ENCODE data around the gene TTLL5.
A peak's percentile ranks its signal among the peaks of the same experiment; 100 is the strongest.

The TTLL5 gene

GRCh38 chr14:75984674-75985073 is 323.6 kb downstream of the TTLL5 start:
- no peak for DNase-seq (ENCODE audit: low read depth in 3 of 3, low spot score in 1 of 3)

DNA sequence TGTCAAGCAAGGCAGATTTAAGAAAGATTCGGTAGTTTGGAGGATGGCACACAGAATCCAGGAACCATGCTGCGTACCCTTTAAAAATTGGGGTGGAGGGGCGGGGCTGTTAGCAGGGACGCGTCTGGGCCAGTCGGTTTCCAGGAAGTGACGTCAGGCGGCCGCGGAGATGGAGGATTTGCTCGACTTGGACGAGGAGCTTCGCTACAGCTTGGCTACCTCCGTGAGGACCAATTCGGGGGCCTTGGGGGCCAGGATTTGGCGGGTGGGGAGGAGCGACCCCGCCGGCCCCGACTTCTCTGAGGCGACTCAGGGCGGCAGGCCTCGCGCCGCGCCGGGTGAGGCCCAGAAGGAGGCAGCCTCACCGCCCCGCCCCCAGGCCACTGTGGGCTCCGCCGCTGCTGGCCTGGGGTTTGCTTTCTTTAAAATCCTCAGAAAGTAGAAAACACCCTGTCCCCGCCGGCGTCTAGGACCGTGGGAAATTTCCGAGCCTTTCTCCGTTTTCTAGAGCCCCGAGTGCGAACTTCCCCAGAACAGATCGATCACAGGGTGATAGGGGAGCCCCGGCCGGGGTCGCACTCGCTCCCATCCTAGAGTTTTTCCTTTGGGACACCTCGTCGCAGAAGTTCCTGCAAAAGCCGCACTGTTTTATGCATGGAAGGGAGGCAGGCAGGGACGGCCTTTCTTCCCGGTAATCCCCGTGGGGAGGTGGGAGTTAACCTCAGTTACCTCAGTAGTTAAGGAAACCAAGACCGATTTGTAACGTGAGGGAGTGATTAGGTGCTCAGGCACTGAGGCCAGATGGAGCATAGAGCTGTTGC is 324.8 kb downstream of the TTLL5 start, which contains the start of gene IFT43:
TSS of gene IFT43 (plus strand) at position 146 of the 821 bp plus-strand sequence. CDS start at position 170, 24 bp downstream.
- DNase-seq (ENCODE audit: low read depth in 3 of 3, low spot score in 1 of 3) = peak; percentile 68 to 81 (median 72)

GRCh38 chr14:75986439-75986765 is 325.4 kb downstream of the TTLL5 start:
- no peak for DNase-seq (ENCODE audit: low read depth in 3 of 3, low spot score in 1 of 3)

DNA sequence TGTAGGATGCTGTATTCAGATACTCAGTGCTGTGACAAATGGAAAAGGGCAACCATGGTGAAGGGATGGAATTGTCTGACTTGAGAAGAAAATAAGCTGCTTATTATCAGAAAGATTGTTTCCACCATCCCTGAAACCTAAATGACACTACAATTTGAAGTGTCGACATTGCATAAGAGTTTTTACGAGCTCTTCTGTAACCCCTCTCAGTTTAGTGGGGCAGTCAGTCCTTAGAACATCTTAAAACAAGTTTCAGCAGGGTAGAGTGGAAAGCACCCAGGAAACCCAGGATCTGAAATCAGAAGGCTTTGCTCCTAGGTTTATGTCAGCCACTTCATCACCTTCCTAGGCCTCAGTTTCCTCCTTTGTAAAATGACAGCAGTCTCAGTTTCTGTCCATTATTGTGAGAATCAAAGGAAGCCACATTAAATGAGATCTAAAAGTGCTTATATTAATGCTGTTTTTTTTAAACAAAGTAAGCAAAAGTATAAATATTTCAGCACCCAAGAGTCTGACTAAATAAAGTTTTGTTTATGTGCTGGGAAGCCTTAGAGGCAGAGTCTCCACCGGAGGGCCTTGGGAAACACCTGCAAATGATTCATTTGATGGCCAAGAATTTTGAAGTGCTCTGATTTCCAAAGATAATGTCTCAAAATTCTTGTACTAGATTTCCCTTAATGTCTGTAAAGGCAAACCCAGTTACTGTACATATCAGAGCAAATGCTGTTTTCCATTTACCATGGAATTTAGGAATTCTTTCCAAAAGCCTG is 326.3 kb downstream of the TTLL5 start:
- no peak for DNase-seq (ENCODE audit: low read depth in 3 of 3, low spot score in 1 of 3)

- DNase-seq (ENCODE audit: low read depth in 3 of 3, low spot score in 1 of 3) = no peak
Observed at GRCh38 chr14:75989134-75989533, 328.1 kb downstream of the TTLL5 start.

DNA sequence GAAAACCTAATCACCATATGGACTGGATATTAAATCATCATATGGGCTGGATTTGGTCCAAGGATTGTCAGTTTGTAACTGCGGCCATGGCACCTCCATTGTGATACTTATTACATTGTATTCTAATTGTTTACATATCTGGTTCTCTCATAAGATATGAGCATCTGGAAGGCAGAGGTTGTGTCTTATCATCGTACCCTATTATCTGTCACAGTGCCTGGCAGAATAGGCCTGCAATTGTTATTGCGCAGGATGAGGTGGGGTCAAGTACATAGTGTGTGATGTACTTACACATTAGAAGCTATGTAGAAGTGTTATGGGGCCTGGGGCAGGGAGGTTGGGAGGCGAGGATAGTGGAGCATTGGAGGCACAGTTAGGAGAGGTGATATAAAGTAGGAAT is 329.3 kb downstream of the TTLL5 start:
- no peak for DNase-seq (ENCODE audit: low read depth in 3 of 3, low spot score in 1 of 3)

DNA sequence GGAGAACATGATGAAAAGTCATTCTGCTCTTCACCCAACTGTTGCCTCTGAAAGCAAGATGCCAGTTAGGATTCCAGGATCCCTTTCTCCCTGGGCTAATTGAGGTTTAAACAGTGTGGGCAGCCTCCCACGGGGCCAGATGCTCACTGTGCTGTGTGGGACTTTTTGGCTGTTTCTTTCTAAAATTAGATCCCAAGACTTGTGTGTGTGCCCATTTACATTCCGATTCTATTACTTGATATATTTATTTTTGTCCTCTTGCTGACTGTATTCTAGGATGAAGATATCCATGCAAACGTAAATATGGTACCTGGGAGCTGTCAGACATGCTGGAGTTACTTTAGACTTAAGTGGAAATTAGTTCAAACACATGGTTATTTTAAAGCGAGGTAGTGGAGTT is 330.7 kb downstream of the TTLL5 start:
- no peak for DNase-seq (ENCODE audit: low read depth in 3 of 3, low spot score in 1 of 3)

- DNase-seq (ENCODE audit: low read depth in 3 of 3, low spot score in 1 of 3) = no peak
Observed at GRCh38 chr14:75993567-75994041, 332.6 kb downstream of the TTLL5 start.

GRCh38 chr14:75995372-75996041 is 334.5 kb downstream of the TTLL5 start:
- no peak for DNase-seq (ENCODE audit: low read depth in 3 of 3, low spot score in 1 of 3)

GRCh38 chr14:75996488-75996887 is 335.4 kb downstream of the TTLL5 start:
- DNase-seq (ENCODE audit: low read depth in 3 of 3, low spot score in 1 of 3) = no peak

DNA sequence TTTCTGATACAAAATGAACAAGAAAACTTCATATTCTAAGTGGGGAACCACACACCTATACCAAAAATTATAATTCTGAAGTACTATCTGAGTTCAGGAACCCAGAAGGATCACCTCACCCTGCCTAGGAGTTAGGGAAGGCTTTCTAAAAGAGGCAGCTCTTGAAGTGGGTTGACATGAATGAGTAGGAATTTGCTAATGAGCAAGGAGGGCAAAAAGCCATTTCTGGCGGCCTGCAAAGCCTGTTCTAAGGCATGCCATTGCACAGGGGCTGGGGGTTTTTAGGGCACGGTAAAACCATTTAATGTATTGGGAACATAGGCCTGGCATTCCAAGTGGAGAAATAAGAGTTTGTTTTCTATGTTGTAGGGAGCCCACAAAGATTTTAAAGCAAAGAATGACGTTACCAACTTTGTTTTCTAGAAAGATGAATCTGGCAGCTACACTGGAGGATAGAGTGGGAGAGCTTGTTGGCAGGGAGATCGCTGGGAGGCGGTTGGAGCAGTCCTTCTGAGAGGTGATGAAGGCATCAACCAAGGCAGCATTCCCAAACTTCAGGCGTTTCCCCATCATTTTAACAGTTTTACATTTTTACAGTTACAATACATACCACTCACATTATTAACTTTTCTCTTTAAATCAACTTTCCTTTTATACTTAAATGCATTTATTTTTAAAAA is 338.6 kb downstream of the TTLL5 start:
- DNase-seq (ENCODE audit: low read depth in 3 of 3, low spot score in 1 of 3) = no peak

GRCh38 chr14:76002383-76002782 is 341.3 kb downstream of the TTLL5 start:
- no peak for DNase-seq (ENCODE audit: low read depth in 3 of 3, low spot score in 1 of 3)

Data from stimulated activated CD4-positive, alpha-beta T cell treated with anti-CD3 and anti-CD28 coated beads, TNF-alpha, amount 100 ng/mL, for 1 hour (primary cell).